ENCODE results near the gene TSPAN9.

- TF ChIP-seq CTCF (IDR thresholded peaks at IDR 0.05) (no peak), POLR2AphosphoS5 (IDR thresholded peaks at IDR 0.05) (no peak)
Observed at GRCh38 chr12:3147260-3147659, 70.1 kb downstream of the TSPAN9 start.
